DND-41 (cell line): ENCODE measurements around the gene ALDH2.

Source experiments
- ATAC-seq: fragments of 200-7000 bp; cut with Tn5 transposase; 3 replicates; pipeline ENCODE4 v1.9.1; 2021; ENCODE audit warnings: low read depth; ENCODE audit not compliant: insufficient read depth
- DNase-seq: peaks from one replicate; pipeline ENCODE4 v3.0.0-alpha.2; 2020
- H2AFZ ChIP-seq: 2 replicates; pipeline ENCODE4 v1.6.0; 2012; ENCODE audit warnings: low read depth, low read length
- H3K27ac ChIP-seq: 2 replicates; pipeline ENCODE4 v1.5.1; 2012; ENCODE audit warnings: low read length, inconsistent platforms
- H3K27me3 ChIP-seq: fragments of 200-600 bp; sonication (generic); 2 replicates; pipeline ENCODE4 v1.6.0; 2012; ENCODE audit warnings: low read length, mild to moderate bottlenecking, inconsistent platforms; ENCODE audit not compliant: insufficient read depth, poor library complexity
- H3K36me3 ChIP-seq: 2 replicates; pipeline ENCODE4 v1.5.1; 2012; ENCODE audit warnings: low read length, inconsistent platforms; ENCODE audit not compliant: insufficient read depth
- H3K4me1 ChIP-seq: 2 replicates; pipeline ENCODE4 v1.5.1; 2012; ENCODE audit warnings: mild to moderate bottlenecking, low read length; ENCODE audit not compliant: insufficient read depth
- H3K4me2 ChIP-seq: 2 replicates; pipeline ENCODE4 v1.6.0; 2012; ENCODE audit warnings: mild to moderate bottlenecking, moderate library complexity, low read length, inconsistent platforms; ENCODE audit not compliant: insufficient read depth
- H3K4me3 ChIP-seq, 2 experiments: fragments of 200-600 bp in 1 of 2; shearing (Covaris generic) in 1 of 2; 2 replicates each; pipeline ENCODE4 v1.5.1; 2012 to 2016; ENCODE audit warnings: inconsistent platforms in 2 of 2, low read length in 2 of 2, mild to moderate bottlenecking in 2 of 2, low read depth in 1 of 2, moderate library complexity in 1 of 2
- H3K79me2 ChIP-seq: 2 replicates; pipeline ENCODE4 v1.6.0; 2012; ENCODE audit warnings: low read length, inconsistent platforms; ENCODE audit not compliant: insufficient read depth
- H3K9ac ChIP-seq: 2 replicates; pipeline ENCODE4 v1.6.0; 2012; ENCODE audit warnings: low read depth, mild to moderate bottlenecking, inconsistent platforms, low read length, moderate library complexity
- H3K9me3 ChIP-seq: 2 replicates; pipeline ENCODE4 v1.5.1; 2012; ENCODE audit warnings: low read length, moderate library complexity, mild to moderate bottlenecking, inconsistent platforms; ENCODE audit not compliant: insufficient read depth, severe bottlenecking
- H4K20me1 ChIP-seq: 2 replicates; pipeline ENCODE4 v1.6.0; 2012; ENCODE audit warnings: low read length; ENCODE audit not compliant: insufficient read depth
- CTCF ChIP-seq: IDR thresholded peaks from 2 replicates; pipeline ENCODE4 v1.5.1; 2012; ENCODE audit warnings: borderline replicate concordance, low read length, moderate library complexity, mild to moderate bottlenecking; ENCODE audit not compliant: poor library complexity, severe bottlenecking; ENCODE audit errors: extremely low read depth
- EZH2 ChIP-seq: IDR thresholded peaks from 3 replicates; pipeline ENCODE4 v1.6.1; 2012; ENCODE audit warnings: borderline replicate concordance, low read depth, mild to moderate bottlenecking, moderate library complexity, low read length, inconsistent platforms; ENCODE audit not compliant: severe bottlenecking

ALDH2 gene

GRCh38 chr12:111792856-111793235 lies 26.1 kb downstream of the ALDH2 start:
- Histone ChIP-seq H3K36me3 (no peaks in the 10 kb centered on the region), H3K9me3 (no peaks in the 10 kb centered on the region), H3K4me3 (no peak overlapping the region), H4K20me1 (no peaks in the 10 kb centered on the region), H3K27me3 (no peaks in the 10 kb centered on the region), H3K4me1 (no peaks in the 10 kb centered on the region), H3K27ac (no peak overlapping the region), H2AFZ (no peak overlapping the region), H3K4me2 (no peak overlapping the region), H3K9ac (no peak overlapping the region), H3K79me2 (no peaks in the 10 kb centered on the region)
- no peak for ATAC-seq
- no peak for DNase-seq
- TF ChIP-seq CTCF (no peak), EZH2 (no peak)

- Histone ChIP-seq H3K36me3 (no peaks in the 10 kb centered on the region), H3K9ac (no peak overlapping the region), H3K27me3 (no peaks in the 10 kb centered on the region), H3K27ac (no peak overlapping the region), H4K20me1 (no peaks in the 10 kb centered on the region), H3K9me3 (no peaks in the 10 kb centered on the region), H2AFZ (no peak overlapping the region), H3K4me2 (no peak overlapping the region), H3K4me3 (no peak overlapping the region), H3K79me2 (no peaks in the 10 kb centered on the region), H3K4me1 (no peaks in the 10 kb centered on the region)
- ATAC-seq (no peak), DNase-seq (no peak)
- TF ChIP-seq EZH2 (no peak), CTCF (no peak)
Observed at GRCh38 chr12:111798182-111798581, 31.4 kb downstream of the ALDH2 start.

GRCh38 chr12:111799758-111800157 lies 33.0 kb downstream of the ALDH2 start:
- Histone ChIP-seq H4K20me1 (no peaks in the 10 kb centered on the region), H3K79me2 (no peaks in the 10 kb centered on the region), H2AFZ (no peak overlapping the region), H3K9ac (no peak overlapping the region), H3K9me3 (no peaks in the 10 kb centered on the region), H3K4me2 (no peak overlapping the region), H3K4me3 (no peak overlapping the region), H3K36me3 (no peaks in the 10 kb centered on the region), H3K27ac (no peak overlapping the region), H3K27me3 (no peaks in the 10 kb centered on the region), H3K4me1 (no peaks in the 10 kb centered on the region)
- ATAC-seq, result no peak
- TF ChIP-seq CTCF (no peak), EZH2 (no peak)
- no peak for DNase-seq

GRCh38 chr12:111803038-111803626 lies 36.4 kb downstream of the ALDH2 start:
- Histone ChIP-seq H2AFZ (no peak overlapping the region), H3K9ac (no peak overlapping the region), H3K79me2 (no peaks in the 10 kb centered on the region), H3K36me3 (no peaks in the 10 kb centered on the region), H3K27ac (no peak overlapping the region), H3K9me3 (no peaks in the 10 kb centered on the region), H3K27me3 (no peaks in the 10 kb centered on the region), H3K4me2 (no peak overlapping the region), H4K20me1 (no peaks in the 10 kb centered on the region), H3K4me3 (no peak overlapping the region), H3K4me1 (no peaks in the 10 kb centered on the region)
- no peak for ATAC-seq
- no peak for TF ChIP-seq EZH2
- TF ChIP-seq CTCF, result no peak
- DNase-seq, result no peak
